Neural cell (in vitro differentiated cells): Measurements from ENCODE around the gene RAP1GDS1. TPM values are rescaled to one million over a fixed set of nuclear protein-coding genes. Genes with fewer than 3 reads are reported as not detected.

Experiments
- H2AFZ ChIP-seq: fragments of 200-600, 300-800 bp; sonication (generic), shearing (Covaris generic); 2 replicates; pipeline ENCODE4 v1.6.0; 2014; ENCODE audit warnings: low read depth, mild to moderate bottlenecking, antibody characterized with exemption, low read length, moderate library complexity
- H3F3A ChIP-seq: fragments of 200-600 bp; shearing (Covaris generic); 2 replicates; pipeline ENCODE4 v1.6.1; 2016; ENCODE audit warnings: mild to moderate bottlenecking, moderate library complexity, mixed read lengths, antibody characterized with exemption, low read length; ENCODE audit not compliant: insufficient read depth, poor library complexity, severe bottlenecking
- H3K27ac ChIP-seq: fragments of 200-600, 300-800 bp; sonication (generic), shearing (Covaris generic); 2 replicates; pipeline ENCODE4 v1.5.1; 2014; ENCODE audit warnings: mild to moderate bottlenecking, low read length, moderate library complexity
- H3K27me3 ChIP-seq: fragments of 300-800, 200-600 bp; sonication (generic), shearing (Covaris generic); 2 replicates; pipeline ENCODE4 v1.6.0; 2014; ENCODE audit warnings: mild to moderate bottlenecking, low read depth, low read length, moderate library complexity; ENCODE audit not compliant: insufficient read depth
- H3K36me3 ChIP-seq: fragments of 300-800, 200-600 bp; sonication (generic), shearing (Covaris generic); 2 replicates; pipeline ENCODE4 v1.5.1; 2014; ENCODE audit warnings: mild to moderate bottlenecking, antibody characterized with exemption, low read length, moderate library complexity; ENCODE audit not compliant: insufficient read depth
- H3K4me2 ChIP-seq: fragments of 300-800, 200-600 bp; sonication (generic), shearing (Covaris generic); 2 replicates; pipeline ENCODE4 v1.6.0; 2014; ENCODE audit warnings: mild to moderate bottlenecking, low read length
- H3K4me3 ChIP-seq: fragments of 300-800, 200-600 bp; sonication (generic), shearing (Covaris generic); 2 replicates; pipeline ENCODE4 v1.5.1; 2014; ENCODE audit warnings: mild to moderate bottlenecking, low read length, moderate library complexity
- H3K79me2 ChIP-seq: fragments of 200-600 bp; shearing (Covaris generic); replicated peaks from 2 replicates; pipeline ENCODE4 v1.6.0; 2014; ENCODE audit warnings: mild to moderate bottlenecking, low read length, moderate library complexity; ENCODE audit not compliant: insufficient read depth
- H3K9ac ChIP-seq: fragments of 300-800, 200-600 bp; sonication (generic), shearing (Covaris generic); 2 replicates; pipeline ENCODE4 v1.6.1; 2016; ENCODE audit warnings: mild to moderate bottlenecking, low read length, mixed read lengths
- H3K9me2 ChIP-seq: fragments of 200-600 bp; shearing (Covaris generic); 2 replicates; pipeline ENCODE4 v1.6.1; 2016; ENCODE audit warnings: mild to moderate bottlenecking, low read length, mixed read lengths; ENCODE audit not compliant: insufficient read depth
- H3K9me3 ChIP-seq: fragments of 200-600, 300-800 bp; sonication (generic), shearing (Covaris generic); 2 replicates; pipeline ENCODE4 v1.6.1; 2016; ENCODE audit warnings: mild to moderate bottlenecking, mixed run types, low read length, moderate library complexity, mixed read lengths
- H4K20me1 ChIP-seq: fragments of 200-600 bp; shearing (Covaris generic); 2 replicates; pipeline ENCODE4 v1.6.1; 2016; ENCODE audit warnings: mild to moderate bottlenecking, mixed run types; ENCODE audit not compliant: insufficient read depth
- EP300 ChIP-seq: fragments of 450-650 bp; conservative IDR thresholded peaks from 2 replicates; pipeline ENCODE4 v1.6.1; 2014; ENCODE audit warnings: antibody characterized with exemption, mild to moderate bottlenecking, moderate library complexity; ENCODE audit not compliant: poor library complexity, severe bottlenecking
- EZH2 ChIP-seq: fragments of 200-600, 300-800 bp; shearing (Covaris generic), sonication (generic); IDR thresholded peaks from 2 replicates; pipeline ENCODE4 v1.6.1; 2014; ENCODE audit warnings: antibody characterized with exemption, low read length, borderline replicate concordance, mild to moderate bottlenecking; ENCODE audit not compliant: insufficient read depth, poor library complexity, severe bottlenecking
- MXI1 ChIP-seq: fragments of 450-650 bp; conservative IDR thresholded peaks from 2 replicates; pipeline ENCODE4 v1.6.1; 2014; ENCODE audit warnings: antibody characterized with exemption, mild to moderate bottlenecking; ENCODE audit not compliant: poor library complexity, severe bottlenecking
- POLR2AphosphoS5 ChIP-seq: IDR thresholded peaks from 2 replicates; pipeline ENCODE4 v1.6.1; 2012
- RAD21 ChIP-seq: fragments of 450-650 bp; conservative IDR thresholded peaks from 2 replicates; pipeline ENCODE4 v1.6.1; 2014; ENCODE audit warnings: antibody characterized with exemption, mild to moderate bottlenecking, moderate library complexity
- SMC3 ChIP-seq: fragments of 450-650 bp; conservative IDR thresholded peaks from 2 replicates; pipeline ENCODE4 v1.6.1; 2014; ENCODE audit warnings: antibody characterized with exemption, mild to moderate bottlenecking, moderate library complexity; ENCODE audit not compliant: poor library complexity
- TAF1 ChIP-seq: IDR thresholded peaks from 2 replicates; pipeline ENCODE4 v1.6.1; 2012; ENCODE audit warnings: low read depth
- polyA plus RNA-seq: library from polyadenylated mRNA; depleted of rRNA; stranded (reverse); fragments of >200 nt; gene quantifications from 2 replicates; pipeline ENCODE4 v1.2.3, GENCODE V29; 2014
- TF ChIP-seq, protein P1 (sequence below): fragments of 450-650 bp; IDR thresholded peaks from 2 replicates; pipeline ENCODE4 v1.5.1; 2014; ENCODE audit warnings: antibody characterized with exemption, mild to moderate bottlenecking, moderate library complexity; ENCODE audit not compliant: poor library complexity, severe bottlenecking
- TF ChIP-seq, protein P2 (sequence below): IDR thresholded peaks from 2 replicates; pipeline ENCODE4 v1.6.1; 2012; ENCODE audit warnings: borderline replicate concordance

RAP1GDS1 gene
- polyA plus RNA-seq, 1 donor from 2014 or later = 41.1 TPM

DNA sequence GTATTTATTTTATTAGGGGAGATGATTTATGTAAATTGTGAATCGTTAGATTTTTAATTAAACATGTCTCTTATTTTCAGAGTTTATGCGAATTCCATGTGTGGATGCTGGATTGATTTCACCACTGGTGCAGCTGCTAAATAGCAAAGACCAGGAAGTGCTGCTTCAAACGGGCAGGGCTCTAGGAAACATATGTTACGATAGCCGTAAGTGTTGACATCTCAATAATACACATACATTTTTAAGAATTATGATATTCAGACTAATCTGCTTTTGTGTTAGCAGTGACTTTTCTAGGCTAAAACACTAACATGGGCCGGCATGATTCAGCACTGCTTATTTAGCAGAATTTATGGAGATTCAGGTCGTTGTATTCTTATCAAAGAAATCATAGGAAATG is 91.2 kb downstream of the RAP1GDS1 start:
- Histone ChIP-seq H3K4me3 (no peak overlapping the region), H3K27me3 (no peaks in the 10 kb centered on the region), H3K27ac (no peak overlapping the region), H3F3A (no peaks in the 10 kb centered on the region), H3K9ac (no peak overlapping the region), H3K79me2 (no peaks in the 10 kb centered on the region), H3K36me3 (no peaks in the 10 kb centered on the region), H3K4me2 (no peak overlapping the region), H2AFZ (no peak overlapping the region), H3K9me3 (no peaks in the 10 kb centered on the region), H4K20me1 (no peaks in the 10 kb centered on the region), H3K9me2 (no peaks in the 10 kb centered on the region)
- TF ChIP-seq SMC3 = no peak
- TF ChIP-seq EZH2 = no peak
- no peak for TF ChIP-seq POLR2AphosphoS5
- TF ChIP-seq TAF1 = no peak
- TF ChIP-seq EP300 = no peak
- TF ChIP-seq, protein P1, sequence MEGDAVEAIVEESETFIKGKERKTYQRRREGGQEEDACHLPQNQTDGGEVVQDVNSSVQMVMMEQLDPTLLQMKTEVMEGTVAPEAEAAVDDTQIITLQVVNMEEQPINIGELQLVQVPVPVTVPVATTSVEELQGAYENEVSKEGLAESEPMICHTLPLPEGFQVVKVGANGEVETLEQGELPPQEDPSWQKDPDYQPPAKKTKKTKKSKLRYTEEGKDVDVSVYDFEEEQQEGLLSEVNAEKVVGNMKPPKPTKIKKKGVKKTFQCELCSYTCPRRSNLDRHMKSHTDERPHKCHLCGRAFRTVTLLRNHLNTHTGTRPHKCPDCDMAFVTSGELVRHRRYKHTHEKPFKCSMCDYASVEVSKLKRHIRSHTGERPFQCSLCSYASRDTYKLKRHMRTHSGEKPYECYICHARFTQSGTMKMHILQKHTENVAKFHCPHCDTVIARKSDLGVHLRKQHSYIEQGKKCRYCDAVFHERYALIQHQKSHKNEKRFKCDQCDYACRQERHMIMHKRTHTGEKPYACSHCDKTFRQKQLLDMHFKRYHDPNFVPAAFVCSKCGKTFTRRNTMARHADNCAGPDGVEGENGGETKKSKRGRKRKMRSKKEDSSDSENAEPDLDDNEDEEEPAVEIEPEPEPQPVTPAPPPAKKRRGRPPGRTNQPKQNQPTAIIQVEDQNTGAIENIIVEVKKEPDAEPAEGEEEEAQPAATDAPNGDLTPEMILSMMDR = no peak
- TF ChIP-seq RAD21 = no peak
- TF ChIP-seq, protein P2, sequence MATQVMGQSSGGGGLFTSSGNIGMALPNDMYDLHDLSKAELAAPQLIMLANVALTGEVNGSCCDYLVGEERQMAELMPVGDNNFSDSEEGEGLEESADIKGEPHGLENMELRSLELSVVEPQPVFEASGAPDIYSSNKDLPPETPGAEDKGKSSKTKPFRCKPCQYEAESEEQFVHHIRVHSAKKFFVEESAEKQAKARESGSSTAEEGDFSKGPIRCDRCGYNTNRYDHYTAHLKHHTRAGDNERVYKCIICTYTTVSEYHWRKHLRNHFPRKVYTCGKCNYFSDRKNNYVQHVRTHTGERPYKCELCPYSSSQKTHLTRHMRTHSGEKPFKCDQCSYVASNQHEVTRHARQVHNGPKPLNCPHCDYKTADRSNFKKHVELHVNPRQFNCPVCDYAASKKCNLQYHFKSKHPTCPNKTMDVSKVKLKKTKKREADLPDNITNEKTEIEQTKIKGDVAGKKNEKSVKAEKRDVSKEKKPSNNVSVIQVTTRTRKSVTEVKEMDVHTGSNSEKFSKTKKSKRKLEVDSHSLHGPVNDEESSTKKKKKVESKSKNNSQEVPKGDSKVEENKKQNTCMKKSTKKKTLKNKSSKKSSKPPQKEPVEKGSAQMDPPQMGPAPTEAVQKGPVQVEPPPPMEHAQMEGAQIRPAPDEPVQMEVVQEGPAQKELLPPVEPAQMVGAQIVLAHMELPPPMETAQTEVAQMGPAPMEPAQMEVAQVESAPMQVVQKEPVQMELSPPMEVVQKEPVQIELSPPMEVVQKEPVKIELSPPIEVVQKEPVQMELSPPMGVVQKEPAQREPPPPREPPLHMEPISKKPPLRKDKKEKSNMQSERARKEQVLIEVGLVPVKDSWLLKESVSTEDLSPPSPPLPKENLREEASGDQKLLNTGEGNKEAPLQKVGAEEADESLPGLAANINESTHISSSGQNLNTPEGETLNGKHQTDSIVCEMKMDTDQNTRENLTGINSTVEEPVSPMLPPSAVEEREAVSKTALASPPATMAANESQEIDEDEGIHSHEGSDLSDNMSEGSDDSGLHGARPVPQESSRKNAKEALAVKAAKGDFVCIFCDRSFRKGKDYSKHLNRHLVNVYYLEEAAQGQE = no peak
- no peak for TF ChIP-seq MXI1

DNA sequence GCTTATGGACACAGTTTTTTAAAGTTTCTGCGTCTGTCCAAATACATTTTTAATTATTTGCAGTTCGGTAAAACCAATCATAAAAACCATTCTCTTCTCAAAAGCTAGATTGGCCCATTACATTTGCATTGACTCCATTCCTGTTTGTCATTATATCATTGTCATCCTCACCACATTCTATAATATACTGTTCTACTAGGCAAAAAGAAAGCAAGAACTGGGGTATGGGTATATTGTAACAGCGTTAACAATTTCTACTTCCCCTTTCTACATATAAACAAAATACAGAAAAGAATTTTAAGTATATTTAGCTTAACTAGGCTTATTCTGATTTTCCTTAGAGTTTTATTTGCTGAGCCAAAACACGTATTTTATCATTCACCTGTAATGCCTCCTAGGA is 91.8 kb downstream of the RAP1GDS1 start:
- Histone ChIP-seq H3K9ac (no peak overlapping the region), H3F3A (no peaks in the 10 kb centered on the region), H3K9me2 (no peaks in the 10 kb centered on the region), H3K27me3 (no peaks in the 10 kb centered on the region), H3K27ac (no peak overlapping the region), H3K36me3 (no peaks in the 10 kb centered on the region), H3K4me2 (no peak overlapping the region), H2AFZ (no peak overlapping the region), H3K9me3 (no peaks in the 10 kb centered on the region), H3K4me3 (no peak overlapping the region), H3K79me2 (no peaks in the 10 kb centered on the region), H4K20me1 (no peaks in the 10 kb centered on the region)
- TF ChIP-seq RAD21 (no peak), EP300 (no peak), EZH2 (no peak), TAF1 (no peak), POLR2AphosphoS5 (no peak), MXI1 (no peak)
- TF ChIP-seq, protein P1 = no peak
- TF ChIP-seq, protein P2 = no peak
